NCI-H1048 (cell line): ENCODE measurements around the gene MMP12.
"Not testable (repeated sequence)": the region's sequence is repeated elsewhere in the genome, so short reads cannot be mapped to it uniquely, and the experiment has no call there.

ENCODE experiments used
- DNase-seq: peaks from one replicate; lab custom pipeline; 2025; lab: John Stamatoyannopoulos, UW

MMP12 gene

DNA sequence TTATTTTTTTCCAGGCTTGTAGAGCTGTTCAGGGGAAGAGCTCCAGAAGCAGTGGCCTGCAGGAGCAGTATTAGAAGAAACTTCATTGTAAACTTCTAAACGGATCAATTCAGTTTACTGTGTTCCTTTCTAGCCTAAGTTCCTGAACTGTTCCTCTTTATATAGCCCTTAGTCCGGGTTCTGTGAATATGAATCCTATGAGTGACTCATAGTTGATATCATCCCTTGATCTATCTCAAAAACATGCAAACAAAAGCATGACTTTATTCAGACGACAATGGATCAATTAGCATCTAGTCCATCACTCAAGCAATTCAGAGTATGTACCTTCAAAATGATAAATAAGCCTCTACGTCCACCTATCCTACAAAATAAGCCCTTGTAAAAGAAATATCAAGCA is at the start of gene MMP12:
Gene MMP12, minus strand, starts transcription at position 131 of the 400 bp plus-strand sequence. Its CDS starts 45 bp downstream, at position 86.
- DNase-seq, result no peak

DNA sequence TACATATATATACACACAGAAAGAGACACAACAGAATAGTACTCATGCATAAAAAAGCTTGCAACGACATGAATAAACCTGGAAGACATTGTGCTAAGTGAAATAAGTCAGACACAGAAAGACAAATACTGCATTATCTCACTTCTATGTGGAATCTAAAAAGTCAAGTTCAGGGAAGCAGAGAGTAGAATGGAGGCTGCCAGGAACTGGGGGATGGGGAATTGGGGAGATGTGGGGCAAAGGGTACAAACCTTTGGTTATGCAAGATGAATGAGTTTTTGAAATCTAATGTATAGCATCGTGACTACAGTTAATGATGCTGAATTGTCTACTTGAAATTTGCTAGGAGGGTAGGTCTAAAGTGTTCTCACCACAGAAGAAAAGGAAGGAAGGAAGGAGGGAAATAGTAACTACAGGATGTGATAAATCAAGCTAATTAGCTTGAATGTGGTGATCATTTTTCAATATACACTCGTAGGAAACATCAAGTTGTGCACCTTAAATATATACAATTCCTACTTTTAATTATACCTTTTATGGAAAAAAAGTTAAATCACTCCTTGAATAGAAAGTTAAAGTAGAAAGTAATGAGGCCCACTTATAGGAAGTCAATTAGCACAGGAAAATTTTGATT is 46.9 kb upstream of the MMP12 start:
- no peak for DNase-seq

DNA sequence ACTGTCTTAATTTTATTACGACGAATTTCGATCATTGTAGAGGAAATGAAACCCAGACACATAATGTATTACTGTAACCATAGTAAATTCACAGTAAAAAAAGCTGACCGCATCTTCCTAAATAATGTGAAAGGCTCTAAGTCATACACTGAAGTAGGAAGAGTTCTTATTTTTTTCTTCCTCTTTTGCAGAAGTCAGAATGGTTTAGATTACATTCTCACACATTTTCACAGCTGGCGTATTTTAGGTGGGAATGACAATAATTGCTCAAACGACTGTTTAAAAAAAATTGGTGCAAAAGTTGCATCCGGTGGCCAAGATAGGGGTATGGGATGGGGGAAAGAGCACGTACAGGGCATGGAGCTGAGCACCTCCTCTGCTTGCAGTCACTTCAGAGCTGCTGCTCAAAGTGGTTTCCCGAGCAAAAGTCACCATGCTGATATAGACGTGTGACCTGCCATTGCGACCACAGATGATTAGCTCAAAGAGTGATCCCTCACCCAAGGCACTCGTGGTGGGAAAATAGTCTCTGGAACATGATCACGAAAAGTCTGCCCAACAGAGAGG is 45.4 kb upstream of the MMP12 start:
- no peak for DNase-seq

DNA sequence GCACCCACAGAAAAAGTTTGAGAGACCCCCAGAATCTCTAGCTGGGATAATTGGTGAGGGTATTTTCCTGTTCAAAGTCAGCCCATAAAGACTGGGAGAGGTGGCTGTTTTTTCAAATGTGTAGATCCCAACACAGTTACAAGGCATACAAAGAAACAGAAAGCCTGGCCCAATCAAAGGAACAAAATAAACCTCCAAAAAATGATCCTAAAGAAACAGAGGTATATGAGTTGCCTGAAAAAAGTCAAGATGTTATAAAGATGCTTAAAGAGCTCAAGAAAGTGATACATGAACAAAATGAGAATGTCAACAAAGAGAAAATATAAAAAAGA is 40.2 kb upstream of the MMP12 start:
- DNase-seq, result no peak

DNA sequence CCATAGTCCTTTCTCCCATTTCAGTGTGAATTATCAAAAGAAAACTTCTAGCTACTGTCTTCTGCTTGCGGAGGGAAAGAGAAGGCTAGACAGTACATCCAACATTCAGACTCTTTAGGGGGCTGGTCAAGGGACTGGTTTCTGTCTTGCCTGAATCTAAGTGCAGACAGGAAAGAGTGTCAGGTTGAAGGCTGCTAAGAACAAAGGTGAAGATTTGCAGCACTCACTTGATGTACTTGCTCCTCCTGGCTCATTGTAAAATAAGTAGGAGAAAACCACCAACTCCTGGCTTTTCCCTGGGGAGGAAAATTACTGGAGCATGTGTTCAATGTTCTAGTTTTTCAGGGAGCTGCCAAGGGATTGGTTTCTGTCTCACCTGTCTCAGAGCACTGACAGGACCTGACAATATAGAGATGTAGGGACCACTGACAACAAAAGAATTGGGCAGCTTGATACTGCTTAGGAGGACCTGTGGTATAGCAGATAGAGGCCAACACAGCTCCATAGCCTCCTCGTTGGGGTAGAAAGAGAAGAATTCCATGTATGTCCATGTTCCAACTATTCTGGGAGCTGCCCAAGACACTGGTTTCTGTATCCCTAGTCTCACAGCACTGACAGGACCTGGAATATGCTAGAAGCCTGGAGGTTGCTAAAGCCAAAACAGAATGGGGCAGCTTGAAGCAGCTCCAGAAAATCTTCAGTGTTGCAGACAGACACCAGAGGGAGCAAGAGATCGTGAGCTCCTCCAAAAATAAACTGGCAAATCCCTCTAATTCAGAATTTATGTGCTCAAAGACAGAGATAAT is 39.7 kb upstream of the MMP12 start:
- no peak for DNase-seq

DNA sequence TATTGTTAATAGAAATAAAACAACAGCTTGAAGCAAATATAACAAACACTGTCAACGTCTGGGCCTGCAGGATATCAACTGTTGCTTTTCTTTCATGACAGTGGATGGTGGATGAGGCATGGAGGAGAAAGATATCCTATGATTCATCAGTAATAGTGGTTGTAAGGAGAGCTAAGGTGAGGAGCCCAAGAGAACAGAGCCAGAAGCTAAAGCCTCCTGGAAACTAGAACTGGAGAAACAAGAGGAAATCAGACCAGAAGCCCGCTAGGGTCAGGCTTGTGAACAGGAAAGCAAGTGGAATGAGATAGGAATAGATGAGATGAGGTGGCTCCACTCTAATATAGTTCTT is 37.7 kb upstream of the MMP12 start:
- DNase-seq, result no peak

DNA sequence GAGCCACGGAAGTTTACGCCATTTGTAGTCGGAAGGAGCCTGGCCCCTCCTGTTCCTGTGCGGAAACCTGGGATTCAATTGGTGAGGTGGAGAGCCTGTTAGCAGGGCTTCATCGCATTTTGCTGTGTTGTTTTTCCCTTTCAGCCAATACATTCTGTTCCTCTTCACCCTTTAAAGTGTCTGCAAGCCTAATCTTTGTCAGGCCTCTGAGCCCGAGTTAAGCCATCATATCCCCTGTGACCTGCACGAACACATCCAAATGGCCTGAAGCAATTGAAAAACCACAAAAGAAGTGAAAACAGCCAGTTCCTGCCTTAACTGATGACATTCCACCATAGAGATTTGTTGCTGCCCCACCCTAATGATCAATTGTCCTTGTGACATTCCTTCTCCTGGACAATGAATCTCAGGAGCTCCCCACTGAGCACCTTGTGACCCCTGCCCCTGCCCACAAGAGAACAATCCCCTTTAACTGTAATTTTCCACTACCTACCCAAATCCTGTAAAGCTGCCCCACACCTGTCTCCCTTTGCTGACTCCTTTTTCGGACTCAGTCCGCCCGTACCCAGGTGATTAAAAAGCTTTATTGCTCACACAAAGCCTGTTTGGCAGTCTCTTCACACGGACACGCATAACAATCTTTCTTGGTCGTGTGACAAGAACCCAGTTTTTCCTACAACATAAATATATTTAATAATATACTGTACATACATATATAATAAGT is 37.1 kb upstream of the MMP12 start:
- no peak for DNase-seq

DNA sequence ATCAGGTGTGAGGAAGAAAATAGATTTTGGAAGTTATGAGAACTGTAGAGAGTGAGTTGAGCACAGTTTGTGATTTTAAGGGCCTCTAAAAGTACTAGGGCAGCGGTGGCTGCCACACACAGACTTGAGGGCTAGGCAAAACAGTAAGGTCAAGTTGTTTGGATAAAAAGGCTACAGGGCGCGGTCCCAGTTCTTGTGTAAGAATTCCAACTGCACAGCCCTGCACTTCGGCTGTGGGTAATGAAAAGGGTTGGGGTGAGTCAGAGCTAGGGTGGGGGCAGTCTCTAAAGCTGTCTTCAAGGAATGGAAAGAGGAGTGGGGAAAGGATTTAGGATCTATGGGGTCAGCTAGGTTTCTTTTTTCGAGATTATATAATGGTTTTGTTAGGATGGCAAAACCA is 31.1 kb upstream of the MMP12 start:
- not testable (repeated sequence) for DNase-seq

DNA sequence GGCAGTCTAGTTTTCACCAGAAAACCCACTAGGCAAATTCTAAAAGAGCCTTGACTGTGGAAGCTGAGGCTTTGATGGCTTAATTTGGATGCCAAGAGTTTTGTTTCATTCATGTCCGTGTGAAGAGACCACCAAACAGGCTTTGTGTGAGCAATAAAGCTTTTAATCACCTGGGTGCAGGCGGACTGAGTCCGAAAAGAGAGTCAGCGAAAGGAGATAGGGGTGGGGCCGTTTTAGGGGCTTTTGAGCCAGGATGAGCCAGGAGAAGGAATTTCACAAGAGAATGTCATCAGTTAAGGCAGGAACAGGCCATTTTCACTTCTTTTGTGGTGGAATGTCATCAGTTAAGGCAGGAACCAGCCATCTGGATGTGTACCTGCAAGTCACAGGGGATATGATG is 29.1 kb upstream of the MMP12 start:
- DNase-seq, result not testable (repeated sequence)

DNA sequence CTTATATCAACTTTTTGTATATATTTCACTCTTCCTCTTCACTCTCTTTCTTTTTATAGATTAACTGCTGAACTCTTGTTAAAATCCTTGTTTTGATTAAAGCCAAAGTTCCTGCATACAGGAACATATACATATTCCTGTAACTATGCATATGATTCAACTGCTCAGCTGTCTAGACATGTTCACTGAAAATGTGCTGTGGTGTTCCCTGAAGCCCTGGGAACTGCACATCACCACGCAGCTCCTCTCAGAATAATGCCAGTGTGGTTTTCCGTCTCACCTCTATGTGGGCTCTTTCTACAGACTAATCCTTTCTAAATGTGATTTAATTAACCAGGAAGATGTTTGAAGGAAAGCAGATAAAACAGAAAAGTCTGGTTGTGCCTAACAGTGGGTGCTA is 25.6 kb upstream of the MMP12 start:
- no peak for DNase-seq

DNA sequence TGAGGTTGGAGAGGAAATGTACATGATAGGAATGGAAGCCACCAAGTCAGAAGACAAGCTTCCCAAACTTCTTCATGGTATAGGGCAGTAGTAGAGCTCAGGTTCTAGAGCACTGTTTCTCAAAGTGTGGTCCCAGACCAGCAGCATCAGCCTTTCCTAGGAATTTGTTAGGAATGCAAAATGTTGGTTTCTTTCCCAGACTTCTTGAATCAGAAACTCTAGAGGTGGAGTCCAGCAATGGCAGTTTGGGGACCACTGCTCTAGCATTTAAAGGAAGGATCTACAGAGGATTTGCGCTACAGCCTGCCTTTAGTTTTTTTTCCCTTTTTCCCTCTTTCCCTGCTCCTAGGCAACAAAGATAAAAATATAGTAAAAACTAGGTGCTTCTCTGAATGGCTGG is 17.0 kb upstream of the MMP12 start:
- DNase-seq, result no peak

DNA sequence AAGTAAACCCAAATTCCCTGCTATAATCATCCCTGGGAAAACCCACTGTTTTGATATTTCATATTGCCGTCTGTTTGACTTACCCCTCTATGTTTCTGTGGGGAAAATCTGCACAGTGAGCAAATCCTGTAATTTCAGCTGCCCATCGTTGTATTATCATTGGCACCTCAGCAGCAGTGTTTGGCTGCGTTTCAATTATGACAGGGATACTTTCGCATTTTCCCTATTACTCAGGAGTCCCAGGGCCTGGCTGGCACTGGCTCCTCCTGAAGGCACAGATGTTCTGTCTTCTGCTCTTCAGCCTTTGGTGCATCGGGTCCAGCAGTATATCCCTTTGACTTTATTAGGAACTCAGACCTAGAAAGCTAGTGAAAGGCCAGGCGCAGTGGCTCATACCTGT is 12.2 kb upstream of the MMP12 start:
- DNase-seq, result no peak

DNA sequence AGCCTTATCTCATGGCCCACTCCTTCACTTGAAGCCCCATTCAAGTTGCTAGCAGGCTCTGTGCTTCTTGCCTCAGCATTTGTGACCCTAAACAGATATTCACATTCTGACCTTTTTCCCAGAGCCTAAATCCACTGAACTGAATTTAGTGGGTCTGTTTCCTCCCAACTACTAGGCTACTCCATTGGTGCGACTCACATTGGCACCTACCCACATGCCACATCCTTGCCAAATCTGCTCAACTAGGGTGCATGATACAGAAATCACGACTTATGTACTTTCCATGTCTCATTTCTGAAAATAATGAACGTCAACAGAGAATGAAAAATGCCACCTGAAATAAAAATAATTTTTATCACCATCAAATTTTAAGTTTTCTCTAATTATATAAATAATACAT is 8.4 kb upstream of the MMP12 start:
- no peak for DNase-seq

DNA sequence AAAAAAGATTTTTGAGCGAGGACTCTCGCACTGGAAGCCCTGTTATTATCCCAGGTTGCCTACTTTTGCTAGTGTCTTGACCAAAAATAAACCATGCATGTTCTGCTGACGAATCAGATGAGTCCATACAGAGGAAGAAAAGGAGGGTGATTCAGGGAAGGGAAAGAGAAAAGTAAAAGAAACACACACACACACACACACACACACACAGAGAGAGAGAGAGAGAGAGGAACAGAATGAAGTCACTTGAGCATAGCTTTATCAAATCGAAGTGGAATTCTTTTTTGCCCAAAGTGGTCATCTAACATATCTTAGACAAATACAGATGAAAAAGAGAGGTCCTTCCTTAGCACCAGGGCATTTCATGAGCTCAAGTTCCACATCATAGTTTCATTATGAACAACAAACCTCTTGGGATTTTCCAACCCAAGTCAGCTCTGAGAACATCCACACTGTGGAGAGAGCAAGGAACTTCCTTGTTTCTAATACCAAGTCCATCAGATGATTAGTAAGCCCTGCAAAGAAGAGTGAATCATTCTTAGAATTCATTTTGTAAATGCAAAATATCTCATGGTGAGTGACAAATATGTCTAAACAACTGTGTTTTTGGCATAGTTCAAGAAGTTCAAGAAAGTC is 7.7 kb upstream of the MMP12 start:
- DNase-seq, result no peak

DNA sequence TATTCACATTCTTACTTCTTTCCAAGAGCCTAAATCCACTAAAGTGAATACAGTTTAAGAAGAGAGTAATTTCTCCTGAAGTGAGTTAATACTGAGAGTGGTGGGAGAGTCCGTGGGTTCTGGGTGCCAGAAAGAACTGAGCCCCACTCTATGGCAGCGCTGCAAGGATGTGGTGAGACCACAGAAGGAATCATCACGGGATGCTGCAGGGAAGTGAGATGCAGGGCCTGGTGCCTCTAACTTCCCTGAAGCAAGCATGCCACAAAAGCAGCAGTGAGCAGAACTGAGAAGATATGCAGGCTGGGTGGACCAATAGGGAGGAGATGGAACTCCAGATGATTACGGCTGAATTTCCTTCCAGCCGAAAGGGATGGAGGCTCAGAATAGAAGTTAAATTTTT is 5.0 kb upstream of the MMP12 start:
- no peak for DNase-seq

DNA sequence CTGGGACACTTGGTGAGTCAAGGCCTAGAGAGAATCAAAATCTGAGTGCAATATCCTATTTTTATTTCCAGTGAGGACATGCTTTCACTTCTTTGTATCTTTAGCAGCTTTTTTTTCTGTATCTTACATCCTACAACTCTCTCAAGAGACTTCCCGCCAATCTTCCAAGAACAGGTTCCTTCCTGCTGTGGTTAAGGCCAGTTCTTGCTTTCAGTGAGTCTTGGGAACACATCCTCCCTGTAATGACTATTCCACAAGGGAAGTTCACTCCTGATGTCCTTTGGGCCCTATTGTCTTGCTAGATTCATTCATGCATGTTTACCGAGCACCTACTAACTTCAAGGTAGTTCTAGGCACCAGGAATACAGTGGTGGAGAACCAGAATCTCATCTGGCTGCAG is 3.8 kb upstream of the MMP12 start:
- DNase-seq, result no peak

DNA sequence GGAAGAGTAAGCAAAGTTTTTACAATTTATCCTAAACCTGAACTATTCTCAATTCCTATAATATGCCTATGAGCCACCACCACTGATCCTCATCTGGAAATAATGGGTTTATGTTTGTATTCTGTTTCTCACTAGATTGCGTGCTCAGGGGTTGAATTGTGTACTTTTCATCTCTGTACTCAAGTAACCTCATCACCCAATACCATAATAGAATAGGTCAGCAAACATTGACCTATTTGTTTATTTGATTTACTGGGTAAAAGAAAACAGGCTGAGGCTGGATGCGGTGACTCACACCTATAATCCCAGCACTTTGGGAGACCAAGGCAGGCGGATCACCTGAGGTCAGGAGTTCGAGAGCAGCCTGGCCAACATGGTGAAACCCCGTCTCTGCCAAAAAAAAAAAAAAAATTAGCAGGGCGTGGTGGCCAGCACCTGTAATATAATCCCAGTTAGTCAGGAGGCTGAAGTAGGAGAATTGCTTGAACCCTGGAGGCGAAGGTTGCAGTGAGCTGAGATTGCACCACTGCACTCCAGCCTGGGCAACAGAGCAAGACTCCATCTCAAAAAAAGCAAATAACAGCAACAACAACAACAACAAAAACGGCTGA is 5.3 kb downstream of the MMP12 start:
- DNase-seq, result not testable (repeated sequence)

DNA sequence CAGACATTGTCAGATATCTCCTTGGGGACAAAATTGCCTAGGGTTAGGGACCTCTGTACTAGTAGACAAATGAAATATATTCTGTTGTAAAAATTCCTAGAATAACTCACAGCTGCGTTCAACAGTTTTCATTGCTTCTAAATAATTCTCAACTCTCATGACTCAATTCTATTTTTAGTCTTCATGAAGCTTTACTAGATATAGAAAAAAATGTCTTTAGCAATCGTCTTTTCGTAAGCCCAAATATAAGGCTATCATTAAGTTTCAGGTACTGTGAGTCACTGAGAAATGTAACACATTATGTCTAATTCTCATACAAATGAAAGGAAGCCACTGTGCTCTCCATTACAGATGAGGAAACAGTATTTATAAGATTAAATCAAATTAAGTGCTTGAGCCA is 6.4 kb downstream of the MMP12 start:
- DNase-seq, result no peak

DNA sequence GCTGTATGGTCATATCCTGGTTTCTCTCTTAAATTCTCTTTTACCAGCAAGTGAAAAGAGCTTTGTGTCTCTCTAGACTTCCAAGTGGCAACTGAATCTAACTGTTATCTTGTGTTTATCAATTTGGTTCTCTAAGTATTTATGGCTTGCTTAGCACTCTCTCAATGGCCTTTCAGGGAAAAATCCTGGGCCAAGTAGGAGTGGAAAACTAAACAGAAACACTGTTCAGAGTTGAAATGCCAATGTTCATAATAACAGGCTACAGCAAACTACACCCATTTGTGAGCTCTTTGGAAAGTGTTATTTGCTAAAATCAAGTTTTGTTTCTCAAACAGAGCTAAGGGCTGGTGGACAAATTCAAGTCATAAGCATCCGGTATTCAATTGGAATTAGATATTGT is 10.1 kb downstream of the MMP12 start:
- DNase-seq, result no peak

DNA sequence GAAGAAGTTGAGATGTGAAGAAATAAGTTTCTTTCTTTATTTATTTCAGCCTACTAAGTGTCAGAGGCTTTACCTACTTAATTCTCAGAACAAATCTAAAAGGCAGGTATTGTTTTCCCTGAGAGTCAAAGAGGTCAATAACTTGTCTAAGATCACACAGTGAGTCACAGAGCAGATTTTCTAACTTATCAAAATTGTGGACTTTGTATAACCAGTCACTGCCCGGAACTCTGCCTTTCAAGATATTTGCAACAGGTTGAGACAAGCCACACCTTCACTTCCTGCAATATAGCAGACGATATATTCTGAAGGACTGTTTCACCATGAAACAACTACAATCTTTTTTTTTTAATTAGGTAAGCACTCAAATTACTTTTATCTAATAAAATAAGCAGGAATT is 20.8 kb downstream of the MMP12 start:
- no peak for DNase-seq

DNA sequence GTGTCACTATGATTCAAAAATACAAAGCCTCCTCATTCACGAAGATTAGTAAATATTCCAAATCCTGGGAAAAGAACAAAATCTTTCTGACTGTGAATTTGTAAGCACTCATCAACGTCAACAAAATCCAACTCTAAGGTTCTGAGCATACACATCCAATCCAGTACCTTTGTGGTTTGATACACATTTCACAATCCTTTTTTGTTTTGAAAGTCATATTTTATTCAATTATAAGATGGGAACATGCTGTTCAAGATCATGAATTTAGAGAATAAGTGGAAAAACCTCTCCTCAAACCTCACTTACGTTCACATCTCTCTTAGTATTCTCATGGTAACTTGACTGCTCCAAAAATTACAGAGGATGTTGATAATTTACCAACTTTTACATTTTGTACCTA is 21.7 kb downstream of the MMP12 start:
- no peak for DNase-seq
